ENCODE measurements around the gene NSMCE3. TPM values are rescaled to one million over a fixed set of nuclear protein-coding genes. Genes with fewer than 3 reads are reported as not detected.

NSMCE3 gene
- total and polyA plus RNA-seq, 2 donors from 2014 or later, result 6.3 to 6.5 TPM

DNA sequence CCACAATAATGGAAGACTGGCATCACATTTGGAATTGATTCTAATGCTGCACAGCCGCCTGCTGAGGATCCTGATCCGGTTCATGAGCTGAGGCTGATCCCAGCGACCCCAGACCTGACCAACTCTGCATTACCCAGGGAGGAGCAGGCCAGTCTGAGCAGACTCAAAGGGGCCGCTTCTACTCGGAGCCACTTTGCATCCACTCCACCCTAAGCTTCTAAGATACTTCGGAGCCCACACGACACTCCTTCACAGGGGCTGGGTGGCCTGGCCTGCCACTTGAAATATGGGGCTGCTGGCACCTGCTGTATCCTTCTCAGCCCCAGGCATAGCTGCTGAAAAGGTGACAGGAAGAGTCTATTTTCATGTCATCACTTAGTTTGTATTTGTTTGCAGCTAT lies 33.2 kb upstream of the NSMCE3 start:
- H3K4me3 ChIP-seq (ENCODE audit: low read length in 3 of 3), result no peak overlapping the region
- H3K9me3 ChIP-seq (ENCODE audit: control insufficient read depth in 2 of 3, insufficient read depth in 1 of 3, low read length in 3 of 3), result no peaks in the 10 kb centered on the region
- H3K27me3 ChIP-seq (ENCODE audit: control insufficient read depth, insufficient read depth, low read length), result no peaks in the 10 kb centered on the region
- no peaks in the 10 kb centered on the region for H3K36me3 ChIP-seq (ENCODE audit: control insufficient read depth in 2 of 3, insufficient read depth in 3 of 3, low read length in 3 of 3)
- DNase-seq (no peak), FAIRE-seq (no peak)
- TF ChIP-seq CTCF (IDR thresholded peaks at IDR 0.05; ENCODE audit: borderline replicate concordance, extremely low read depth, insufficient read depth), result no peak
- no peak overlapping the region for H3K27ac ChIP-seq (ENCODE audit: low read depth in 2 of 2, low read length in 2 of 2)
- no peaks in the 10 kb centered on the region for H3K4me1 ChIP-seq (ENCODE audit: control insufficient read depth in 2 of 3, insufficient read depth in 2 of 3, low read depth in 1 of 3, low read length in 3 of 3)
- intact Hi-C loops (cut with DNase I), result no loop called here
- no peak overlapping the region for H3K9ac ChIP-seq (ENCODE audit: low read length in 3 of 3)

GRCh38 chr15:29299784-29300183 lies 30.2 kb upstream of the NSMCE3 start:
- no peak overlapping the region for H3K27ac ChIP-seq (ENCODE audit: low read depth in 2 of 2, low read length in 2 of 2)
- H3K27me3 ChIP-seq (ENCODE audit: control insufficient read depth, insufficient read depth, low read length), result no peaks in the 10 kb centered on the region
- intact Hi-C loops (cut with DNase I), result no loop called here
- DNase-seq (no peak), FAIRE-seq (no peak)
- no peaks in the 10 kb centered on the region for H3K9me3 ChIP-seq (ENCODE audit: control insufficient read depth in 2 of 3, insufficient read depth in 1 of 3, low read length in 3 of 3)
- no peak overlapping the region for H3K9ac ChIP-seq (ENCODE audit: low read length in 3 of 3)
- H3K4me1 ChIP-seq (ENCODE audit: control insufficient read depth in 2 of 3, insufficient read depth in 2 of 3, low read depth in 1 of 3, low read length in 3 of 3), result no peaks in the 10 kb centered on the region
- no peaks in the 10 kb centered on the region for H3K36me3 ChIP-seq (ENCODE audit: control insufficient read depth in 2 of 3, insufficient read depth in 3 of 3, low read length in 3 of 3)
- TF ChIP-seq CTCF (IDR thresholded peaks at IDR 0.05; ENCODE audit: borderline replicate concordance, extremely low read depth, insufficient read depth), result no peak
- no peak overlapping the region for H3K4me3 ChIP-seq (ENCODE audit: low read length in 3 of 3)

- no peak overlapping the region for H3K4me3 ChIP-seq (ENCODE audit: low read length in 3 of 3)
- no peaks in the 10 kb centered on the region for H3K4me1 ChIP-seq (ENCODE audit: control insufficient read depth in 2 of 3, insufficient read depth in 2 of 3, low read depth in 1 of 3, low read length in 3 of 3)
- no peak for FAIRE-seq
- DNase-seq, result no peak
- no peaks in the 10 kb centered on the region for H3K36me3 ChIP-seq (ENCODE audit: control insufficient read depth in 2 of 3, insufficient read depth in 3 of 3, low read length in 3 of 3)
- intact Hi-C loops (cut with DNase I), result no loop called here
- no peaks in the 10 kb centered on the region for H3K9me3 ChIP-seq (ENCODE audit: control insufficient read depth in 2 of 3, insufficient read depth in 1 of 3, low read length in 3 of 3)
- no peaks in the 10 kb centered on the region for H3K27me3 ChIP-seq (ENCODE audit: control insufficient read depth, insufficient read depth, low read length)
- H3K9ac ChIP-seq (ENCODE audit: low read length in 3 of 3), result no peak overlapping the region
- no peak overlapping the region for H3K27ac ChIP-seq (ENCODE audit: low read depth in 2 of 2, low read length in 2 of 2)
- no peak for TF ChIP-seq CTCF (IDR thresholded peaks at IDR 0.05; ENCODE audit: borderline replicate concordance, extremely low read depth, insufficient read depth)
These were observed 29.7 kb upstream of the NSMCE3 start for GRCh38 chr15:29299331-29299730.

DNA sequence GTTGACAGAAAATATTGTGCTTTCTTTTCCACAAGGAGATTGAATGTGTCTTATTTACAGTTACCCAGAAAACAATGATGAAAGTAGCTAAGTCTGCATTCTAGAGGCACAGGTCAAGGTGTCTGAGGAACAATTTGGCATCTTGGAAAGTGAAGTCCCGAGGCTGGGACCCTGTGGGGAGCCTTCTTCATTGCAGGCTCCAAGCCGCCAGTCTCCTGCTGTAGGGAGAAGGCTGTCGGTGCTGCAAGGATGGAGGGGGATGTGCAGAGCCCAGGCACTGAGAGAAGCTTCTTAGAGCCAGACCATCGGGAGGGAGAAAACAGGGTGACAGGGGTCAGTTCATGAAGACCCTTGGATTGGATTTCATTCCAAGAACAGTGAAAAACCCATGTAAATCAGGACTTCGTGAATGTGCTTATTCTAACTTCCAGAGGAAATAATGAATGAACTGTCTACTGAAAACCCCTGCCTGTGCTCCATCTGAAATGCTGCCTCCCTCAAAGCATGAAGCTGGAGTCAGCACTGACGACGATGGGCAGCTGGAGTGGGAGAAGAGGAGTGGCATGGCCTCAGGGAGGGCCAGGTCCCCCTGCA lies 25.2 kb upstream of the NSMCE3 start:
- FAIRE-seq, result no peak
- intact Hi-C loops (cut with DNase I), result no loop called here
- H3K27me3 ChIP-seq (ENCODE audit: control insufficient read depth, insufficient read depth, low read length), result no peaks in the 10 kb centered on the region

More for the DNA sequence above, 25.2 kb upstream of the NSMCE3 start:
- Histone ChIP-seq H3K9ac (ENCODE audit: low read length in 3 of 3) (no peak overlapping the region), H3K4me3 (ENCODE audit: low read length in 3 of 3) (no peak overlapping the region), H3K9me3 (ENCODE audit: control insufficient read depth in 2 of 3, insufficient read depth in 1 of 3, low read length in 3 of 3) (no peaks in the 10 kb centered on the region), H3K4me1 (ENCODE audit: control insufficient read depth in 2 of 3, insufficient read depth in 2 of 3, low read depth in 1 of 3, low read length in 3 of 3) (no peaks in the 10 kb centered on the region), H3K27ac (ENCODE audit: low read depth in 2 of 2, low read length in 2 of 2) (no peak overlapping the region), H3K36me3 (ENCODE audit: control insufficient read depth in 2 of 3, insufficient read depth in 3 of 3, low read length in 3 of 3) (no peaks in the 10 kb centered on the region)
- no peak for TF ChIP-seq CTCF (IDR thresholded peaks at IDR 0.05; ENCODE audit: borderline replicate concordance, extremely low read depth, insufficient read depth)
- no peak for DNase-seq

Data from kidney (tissue), 14 donors.